HAP-1 (cell line): ENCODE results near the gene GSG1L2.

Experiments
- DNase-seq, 2 experiments: peaks; one replicate each; pipeline ENCODE4 v3.0.0-alpha.2; 2016 to 2020; ENCODE audit warnings: low spot score in 2 of 2
- H3K27me3 ChIP-seq: fragments of 250-450 bp; sonication (Bioruptor Pico); 2 replicates; pipeline ENCODE4 v1.5.1; 2020; ENCODE audit warnings: low read depth, mild to moderate bottlenecking, moderate library complexity
- H3K36me3 ChIP-seq: fragments of 250-450 bp; sonication (Bioruptor Pico); replicated peaks from 2 replicates; pipeline ENCODE4 v1.5.1; 2020; ENCODE audit warnings: mild to moderate bottlenecking
- H3K4me1 ChIP-seq: fragments of 250-450 bp; sonication (Bioruptor Pico); 2 replicates; pipeline ENCODE4 v1.5.1; 2020; ENCODE audit warnings: mild to moderate bottlenecking
- H3K4me3 ChIP-seq: fragments of 250-450 bp; sonication (Bioruptor Pico); 2 replicates; pipeline ENCODE4 v1.5.1; 2020; ENCODE audit warnings: mild to moderate bottlenecking, moderate library complexity
- H3K9me3 ChIP-seq: fragments of 250-450 bp; sonication (Bioruptor Pico); 2 replicates; pipeline ENCODE4 v1.5.1; 2020; ENCODE audit warnings: mild to moderate bottlenecking, moderate library complexity
- in situ Hi-C: fragments of 300-500 bp; cut with MboI; formaldehyde crosslinking; loops from 3 replicates; pipeline ENCODE4 v1.14.3; 2020; ENCODE audit warnings: low sequenced_read_pairs, inconsistent platforms, mixed read lengths

GSG1L2 gene

DNA sequence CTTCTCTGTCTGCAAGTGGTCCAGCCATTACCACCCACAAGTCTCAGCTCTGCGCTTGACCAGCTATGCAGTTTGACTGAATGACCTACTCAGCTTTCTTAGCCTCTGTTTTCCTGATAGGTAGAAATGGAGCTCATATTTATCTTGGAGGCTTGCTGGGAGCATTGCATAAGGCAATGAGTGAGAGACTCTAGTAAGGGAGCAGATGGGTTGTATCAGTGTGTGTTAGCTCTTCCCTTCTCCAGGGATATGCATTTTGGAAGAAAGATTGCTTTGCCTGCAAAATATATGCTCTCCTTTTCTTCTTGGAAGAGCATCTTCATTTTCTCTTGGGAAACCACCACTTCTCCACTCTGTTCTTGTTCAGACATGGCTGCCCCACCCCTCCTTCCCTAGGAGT, 56.6 kb downstream of the GSG1L2 start:
- Histone ChIP-seq H3K36me3 (no peaks in the 10 kb centered on the region), H3K9me3 (no peaks in the 10 kb centered on the region), H3K4me1 (no peaks in the 10 kb centered on the region), H3K4me3 (no peak overlapping the region), H3K27me3 (no peaks in the 10 kb centered on the region)
- in situ Hi-C loops = no loop called here
- DNase-seq = no peak

- Histone ChIP-seq H3K36me3 (no peaks in the 10 kb centered on the region), H3K9me3 (no peaks in the 10 kb centered on the region), H3K27me3 (no peaks in the 10 kb centered on the region), H3K4me3 (no peak overlapping the region), H3K4me1 (no peaks in the 10 kb centered on the region)
- in situ Hi-C loops = no loop called here
- DNase-seq = no peak
Measured at GRCh38 chr17:9763643-9764042, 58.2 kb downstream of the GSG1L2 start.

- no peaks in the 10 kb centered on the region for H3K4me1 ChIP-seq
- no peaks in the 10 kb centered on the region for H3K27me3 ChIP-seq
- in situ Hi-C loops = no loop called here
- DNase-seq = no peak
- no peaks in the 10 kb centered on the region for H3K36me3 ChIP-seq
- H3K9me3 ChIP-seq = no peaks in the 10 kb centered on the region
- H3K4me3 ChIP-seq = no peak overlapping the region
Measured at GRCh38 chr17:9760266-9760665, 61.6 kb downstream of the GSG1L2 start.

- no peaks in the 10 kb centered on the region for H3K4me1 ChIP-seq
- H3K4me3 ChIP-seq = no peak overlapping the region
- H3K36me3 ChIP-seq = no peaks in the 10 kb centered on the region
- H3K27me3 ChIP-seq = no peaks in the 10 kb centered on the region
- in situ Hi-C loops = no loop called here
- no peak for DNase-seq
- H3K9me3 ChIP-seq = no peaks in the 10 kb centered on the region
Measured at GRCh38 chr17:9755083-9755482, 66.8 kb downstream of the GSG1L2 start.
